Activated CD8-positive, alpha-beta T cell treated with anti-CD3 and anti-CD28 coated beads, Interleukin-2, amount 10 ng/mL, durations not matched to agents 7 days and 5 days (primary cell): ENCODE measurements around the gene TMED7. TPM values are rescaled to one million over a fixed set of nuclear protein-coding genes. Genes with fewer than 3 reads are reported as not detected.
A peak's percentile ranks its signal among the peaks of the same experiment; 100 is the strongest.
"Not testable (repeated sequence)": the region's sequence is repeated elsewhere in the genome, so short reads cannot be mapped to it uniquely, and the experiment has no call there.

Experiments used
- ATAC-seq: fragments of 150-1000 bp; cut with Tn5 transposase; one replicate; pipeline ENCODE4 v1.10.0; 2021; ENCODE audit warnings: moderate library complexity
- CTCF ChIA-PET: fragments of 350-600 bp; sonication (Branson Sonifier 250); formaldehyde crosslinking; loops from one replicate; lab custom pipeline; 2021; ENCODE audit warnings: antibody characterized with exemption; lab: Charles Lee
- POLR2A ChIA-PET: fragments of 350-600 bp; sonication (Branson Sonifier 250); formaldehyde crosslinking; loops from one replicate; lab custom pipeline; 2021; ENCODE audit warnings: antibody characterized with exemption; lab: Charles Lee
- DNase-seq: peaks from one replicate; pipeline ENCODE4 v3.0.0-alpha.2; 2020
- H3K27ac Mint-ChIP-seq: one replicate; pipeline ENCODE4 v1.8.0; 2021; ENCODE audit warnings: mild to moderate bottlenecking, mixed read lengths
- H3K27me3 Mint-ChIP-seq: one replicate; pipeline ENCODE4 v1.8.0; 2021; ENCODE audit warnings: low read depth, mixed read lengths
- H3K36me3 Mint-ChIP-seq: one replicate; pipeline ENCODE4 v1.8.0; 2021; ENCODE audit warnings: low read depth, mixed read lengths
- H3K4me1 Mint-ChIP-seq: one replicate; pipeline ENCODE4 v1.8.0; 2021; ENCODE audit warnings: low read depth, mixed read lengths
- H3K4me3 Mint-ChIP-seq: one replicate; pipeline ENCODE4 v1.8.0; 2021; ENCODE audit warnings: mild to moderate bottlenecking, mixed read lengths
- H3K9me3 Mint-ChIP-seq: one replicate; pipeline ENCODE4 v1.8.0; 2022; ENCODE audit warnings: mixed read lengths; ENCODE audit not compliant: insufficient read depth
- total RNA-seq, 2 experiments: library from RNA; stranded (reverse); gene quantifications; one replicate each; pipeline ENCODE4 v1.2.3, GENCODE V29; 2021

TMED7 gene
- total RNA-seq = 10 to 100 TPM; 40.5 to 48.9 TPM

- POLR2A ChIA-PET = interaction anchor here (0.8 to 4.0 kb wide), 7 partner anchors 8 to 217 kb away, joined by 3 to 33 read pairs (median 3); partner anchors contain the start of genes FEM1C and TICAM2
- DNase-seq = peak; percentile 99
- no peak within 1 kb of the TSS for H3K4me3 Mint-ChIP-seq
- H3K27ac Mint-ChIP-seq = no peak within 1 kb of the TSS
- peaks cover 27% of the 10 kb centered on the region for H3K4me1 Mint-ChIP-seq
- CTCF ChIA-PET = interaction anchor here (1.2 to 3.8 kb wide), 5 partner anchors 9 to 442 kb away, joined by 3 to 20 read pairs (median 14); no protein-coding TSS in a partner anchor
- peak; percentile 93 for ATAC-seq
- H3K27me3 Mint-ChIP-seq = peaks cover 4% of the 10 kb centered on the region
- H3K9me3 Mint-ChIP-seq = no peaks in the 10 kb centered on the region
- H3K36me3 Mint-ChIP-seq = peaks cover 21% of the 10 kb centered on the region
These were observed at the start of gene TMED7 for GRCh38 chr5:115625579-115626444. TMED7 (minus strand) TSS chr5:115626036; CDS start chr5:115625792, 244 bp downstream.

GRCh38 chr5:115674782-115675181, 48.9 kb upstream of the TMED7 start:
- H3K4me1 Mint-ChIP-seq, H3K4me3 Mint-ChIP-seq, H3K36me3 Mint-ChIP-seq, H3K9me3 Mint-ChIP-seq, POLR2A ChIA-PET, ATAC-seq, DNase-seq, H3K27ac Mint-ChIP-seq, CTCF ChIA-PET: not testable (repeated sequence)
- H3K27me3 Mint-ChIP-seq = peaks cover 17% of the 10 kb centered on the region

GRCh38 chr5:115673596-115673995, 47.8 kb upstream of the TMED7 start:
- POLR2A ChIA-PET = no interaction called here
- CTCF ChIA-PET = no interaction called here
- no peak for ATAC-seq
- H3K36me3 Mint-ChIP-seq = no peaks in the 10 kb centered on the region
- no peak overlapping the region for H3K27ac Mint-ChIP-seq
- H3K9me3 Mint-ChIP-seq = no peaks in the 10 kb centered on the region
- no peaks in the 10 kb centered on the region for H3K4me1 Mint-ChIP-seq
- peaks cover 17% of the 10 kb centered on the region for H3K27me3 Mint-ChIP-seq
- no peak overlapping the region for H3K4me3 Mint-ChIP-seq
- no peak for DNase-seq

GRCh38 chr5:115671939-115672338, 46.1 kb upstream of the TMED7 start:
- Mint-ChIP-seq H3K4me1 (no peaks in the 10 kb centered on the region), H3K27ac (no peak overlapping the region), H3K27me3 (peaks cover 19% of the 10 kb centered on the region), H3K36me3 (no peaks in the 10 kb centered on the region), H3K9me3 (peaks cover 5% of the 10 kb centered on the region), H3K4me3 (no peak overlapping the region)
- DNase-seq (no peak), ATAC-seq (no peak)
- ChIA-PET POLR2A (no interaction called here), CTCF (no interaction called here)

GRCh38 chr5:115666023-115666422, 40.2 kb upstream of the TMED7 start:
- peaks cover 12% of the 10 kb centered on the region for H3K9me3 Mint-ChIP-seq
- POLR2A ChIA-PET = no interaction called here
- CTCF ChIA-PET = interaction anchor here (1.0 kb wide), 1 partner anchor 31 kb away, joined by 4 read pairs; no protein-coding TSS in a partner anchor
- ATAC-seq = no peak
- peaks cover 23% of the 10 kb centered on the region for H3K27me3 Mint-ChIP-seq
- H3K36me3 Mint-ChIP-seq = no peaks in the 10 kb centered on the region
- no peak overlapping the region for H3K4me3 Mint-ChIP-seq
- H3K27ac Mint-ChIP-seq = no peak overlapping the region
- no peak for DNase-seq
- no peaks in the 10 kb centered on the region for H3K4me1 Mint-ChIP-seq

- Mint-ChIP-seq H3K4me1 (no peaks in the 10 kb centered on the region), H3K36me3 (no peaks in the 10 kb centered on the region), H3K27me3 (peaks cover 31% of the 10 kb centered on the region), H3K27ac (no peak overlapping the region), H3K4me3 (no peak overlapping the region), H3K9me3 (peaks cover 5% of the 10 kb centered on the region)
- no peak for ATAC-seq
- no peak for DNase-seq
- ChIA-PET CTCF (no interaction called here), POLR2A (no interaction called here)
These were observed 35.7 kb upstream of the TMED7 start for GRCh38 chr5:115661563-115661962.

- H3K36me3 Mint-ChIP-seq = no peaks in the 10 kb centered on the region
- peaks cover under 1% of the 10 kb centered on the region for H3K9me3 Mint-ChIP-seq
- ChIA-PET POLR2A (no interaction called here), CTCF (no interaction called here)
- H3K27me3 Mint-ChIP-seq = peaks cover 30% of the 10 kb centered on the region
- no peak for ATAC-seq
- DNase-seq = no peak
- no peak overlapping the region for H3K27ac Mint-ChIP-seq
- H3K4me3 Mint-ChIP-seq = no peak overlapping the region
- H3K4me1 Mint-ChIP-seq = no peaks in the 10 kb centered on the region
These were observed 35.3 kb upstream of the TMED7 start for GRCh38 chr5:115661101-115661500.

- POLR2A ChIA-PET = no interaction called here
- ATAC-seq = no peak
- CTCF ChIA-PET = no interaction called here
- no peaks in the 10 kb centered on the region for H3K4me1 Mint-ChIP-seq
- DNase-seq = no peak
- no peaks in the 10 kb centered on the region for H3K36me3 Mint-ChIP-seq
- H3K9me3 Mint-ChIP-seq = no peaks in the 10 kb centered on the region
- peaks cover 27% of the 10 kb centered on the region for H3K27me3 Mint-ChIP-seq
- H3K4me3 Mint-ChIP-seq = no peak overlapping the region
- H3K27ac Mint-ChIP-seq = no peak overlapping the region
These were observed 32.0 kb upstream of the TMED7 start for GRCh38 chr5:115657881-115658233.

GRCh38 chr5:115657125-115657880, 31.5 kb upstream of the TMED7 start:
- Mint-ChIP-seq H3K27me3 (peaks cover 26% of the 10 kb centered on the region), H3K4me1 (no peaks in the 10 kb centered on the region), H3K27ac (no peak overlapping the region), H3K36me3 (no peaks in the 10 kb centered on the region), H3K9me3 (no peaks in the 10 kb centered on the region), H3K4me3 (no peak overlapping the region)
- CTCF ChIA-PET = no interaction called here
- DNase-seq = no peak
- POLR2A ChIA-PET = no interaction called here
- no peak for ATAC-seq

GRCh38 chr5:115656404-115656803, 30.6 kb upstream of the TMED7 start:
- ATAC-seq (no peak), DNase-seq (no peak)
- no peaks in the 10 kb centered on the region for H3K9me3 Mint-ChIP-seq
- H3K4me3 Mint-ChIP-seq = no peak overlapping the region
- H3K36me3 Mint-ChIP-seq = no peaks in the 10 kb centered on the region
- H3K27ac Mint-ChIP-seq = no peak overlapping the region
- no peaks in the 10 kb centered on the region for H3K4me1 Mint-ChIP-seq
- peaks cover 25% of the 10 kb centered on the region for H3K27me3 Mint-ChIP-seq
- POLR2A ChIA-PET = no interaction called here
- CTCF ChIA-PET = no interaction called here

- no peaks in the 10 kb centered on the region for H3K9me3 Mint-ChIP-seq
- ATAC-seq = no peak
- no peak overlapping the region for H3K4me3 Mint-ChIP-seq
- ChIA-PET CTCF (no interaction called here), POLR2A (no interaction called here)
- H3K27me3 Mint-ChIP-seq = peaks cover 21% of the 10 kb centered on the region
- H3K4me1 Mint-ChIP-seq = no peaks in the 10 kb centered on the region
- H3K36me3 Mint-ChIP-seq = no peaks in the 10 kb centered on the region
- H3K27ac Mint-ChIP-seq = no peak overlapping the region
- no peak for DNase-seq
These were observed 30.2 kb upstream of the TMED7 start for GRCh38 chr5:115655994-115656393.

- ATAC-seq (no peak), DNase-seq (no peak)
- Mint-ChIP-seq H3K27me3 (peaks cover 24% of the 10 kb centered on the region), H3K9me3 (no peaks in the 10 kb centered on the region), H3K4me1 (no peaks in the 10 kb centered on the region), H3K4me3 (no peak overlapping the region), H3K27ac (no peak overlapping the region), H3K36me3 (no peaks in the 10 kb centered on the region)
- CTCF ChIA-PET = no interaction called here
- POLR2A ChIA-PET = no interaction called here
These were observed 23.7 kb upstream of the TMED7 start for GRCh38 chr5:115649541-115649940.
